Measurements from ENCODE around the gene RICTOR. TPM values are rescaled to one million over a fixed set of nuclear protein-coding genes. Genes with fewer than 3 reads are reported as not detected.

Gene RICTOR
- total RNA-seq, 4 donors from 2014 or later, result 47.8 to 87.5 (median 51.2) TPM

GRCh38 chr5:39080597-39081204, 6.5 kb upstream of the RICTOR start:
- H3K4me3 ChIP-seq (replicated peaks in 1 of 3), result no peak overlapping the region
- H3K9me3 ChIP-seq, result no peaks in the 10 kb centered on the region
- H3K36me3 ChIP-seq, result no peaks in the 10 kb centered on the region
- intact Hi-C loops (cut with DNase I), result no loop called here
- H3K27me3 ChIP-seq, result no peaks in the 10 kb centered on the region
- H3K27ac ChIP-seq, result no peak overlapping the region
- TF ChIP-seq POLR2A (IDR thresholded peaks at IDR 0.05) (no peak), CTCF (IDR thresholded peaks at IDR 0.05) (peak; percentile 39 to 90 (median 82))
- DNase-seq, result peak; percentile 42 to 47
- no peaks in the 10 kb centered on the region for H3K4me1 ChIP-seq
- WGBS, 2 donors, result 6 to 7% methylated on average over 3 of the region's 3 CpGs

- WGBS, 2 donors, result 59 to 63% methylated on average over 2 of the region's 2 CpGs
- Histone ChIP-seq H3K27me3 (no peaks in the 10 kb centered on the region), H3K27ac (no peak overlapping the region), H3K4me3 (replicated peaks in 1 of 3) (no peak overlapping the region), H3K36me3 (no peaks in the 10 kb centered on the region), H3K9me3 (no peaks in the 10 kb centered on the region), H3K4me1 (no peaks in the 10 kb centered on the region)
- intact Hi-C loops (cut with DNase I), result no loop called here
- TF ChIP-seq POLR2A (IDR thresholded peaks at IDR 0.05) (no peak), CTCF (IDR thresholded peaks at IDR 0.05) (no peak)
- no peak for DNase-seq
Observed at GRCh38 chr5:39080168-39080567, 6.0 kb upstream of the RICTOR start.

- no peaks in the 10 kb centered on the region for H3K9me3 ChIP-seq
- no peak for DNase-seq
- WGBS, 2 donors, result 90 to 95% methylated on average over 2 of the region's 2 CpGs
- no peaks in the 10 kb centered on the region for H3K4me1 ChIP-seq
- H3K27ac ChIP-seq, result no peak overlapping the region
- H3K27me3 ChIP-seq, result no peaks in the 10 kb centered on the region
- intact Hi-C loops (cut with DNase I), result no loop called here
- TF ChIP-seq POLR2A (IDR thresholded peaks at IDR 0.05) (no peak), CTCF (IDR thresholded peaks at IDR 0.05) (no peak)
- no peaks in the 10 kb centered on the region for H3K36me3 ChIP-seq
- no peak overlapping the region for H3K4me3 ChIP-seq (replicated peaks in 1 of 3)
Observed at GRCh38 chr5:39079147-39079546, 4.9 kb upstream of the RICTOR start.

- WGBS, 2 donors, result 74 to 77% methylated on average over 6 of the region's 6 CpGs
- H3K27ac ChIP-seq, result no peak overlapping the region
- H3K4me3 ChIP-seq (replicated peaks in 1 of 3), result no peak overlapping the region
- H3K9me3 ChIP-seq, result no peaks in the 10 kb centered on the region
- TF ChIP-seq CTCF (IDR thresholded peaks at IDR 0.05) (no peak), POLR2A (IDR thresholded peaks at IDR 0.05) (no peak)
- no peak for DNase-seq
- intact Hi-C loops (cut with DNase I), result no loop called here
- no peaks in the 10 kb centered on the region for H3K27me3 ChIP-seq
- H3K4me1 ChIP-seq, result peaks cover 10 to 11% of the 10 kb centered on the region in 2 donors
- H3K36me3 ChIP-seq, result no peaks in the 10 kb centered on the region
Observed at GRCh38 chr5:39076757-39077728, 2.8 kb upstream of the RICTOR start.
